Neural cell (in vitro differentiated cells): ENCODE measurements around the gene NNT.
"Not testable (repeated sequence)": the region's sequence is repeated elsewhere in the genome, so short reads cannot be mapped to it uniquely, and the experiment has no call there.

Source experiments
- CTCF ChIP-seq: fragments of 450-650 bp; IDR thresholded peaks from 2 replicates; pipeline ENCODE4 v1.5.1; 2014; ENCODE audit warnings: antibody characterized with exemption, mild to moderate bottlenecking, moderate library complexity; ENCODE audit not compliant: poor library complexity, severe bottlenecking
- EP300 ChIP-seq: fragments of 450-650 bp; conservative IDR thresholded peaks from 2 replicates; pipeline ENCODE4 v1.6.1; 2014; ENCODE audit warnings: antibody characterized with exemption, mild to moderate bottlenecking, moderate library complexity; ENCODE audit not compliant: poor library complexity, severe bottlenecking
- EZH2 ChIP-seq: fragments of 200-600, 300-800 bp; shearing (Covaris generic), sonication (generic); IDR thresholded peaks from 2 replicates; pipeline ENCODE4 v1.6.1; 2014; ENCODE audit warnings: antibody characterized with exemption, low read length, borderline replicate concordance, mild to moderate bottlenecking; ENCODE audit not compliant: insufficient read depth, poor library complexity, severe bottlenecking
- POLR2AphosphoS5 ChIP-seq: IDR thresholded peaks from 2 replicates; pipeline ENCODE4 v1.6.1; 2012
- RAD21 ChIP-seq: fragments of 450-650 bp; conservative IDR thresholded peaks from 2 replicates; pipeline ENCODE4 v1.6.1; 2014; ENCODE audit warnings: antibody characterized with exemption, mild to moderate bottlenecking, moderate library complexity
- REST ChIP-seq: IDR thresholded peaks from 2 replicates; pipeline ENCODE4 v1.6.1; 2012; ENCODE audit warnings: borderline replicate concordance
- SMC3 ChIP-seq: fragments of 450-650 bp; conservative IDR thresholded peaks from 2 replicates; pipeline ENCODE4 v1.6.1; 2014; ENCODE audit warnings: antibody characterized with exemption, mild to moderate bottlenecking, moderate library complexity; ENCODE audit not compliant: poor library complexity
- TAF1 ChIP-seq: IDR thresholded peaks from 2 replicates; pipeline ENCODE4 v1.6.1; 2012; ENCODE audit warnings: low read depth

- TF ChIP-seq RAD21, CTCF, REST, EP300, POLR2AphosphoS5, EZH2, TAF1, SMC3: not testable (repeated sequence)
Measured at GRCh38 chr5:43745923-43746548, 143.1 kb downstream of the NNT start.
